Measurements from ENCODE around the gene CLIC5. TPM values are rescaled to one million over a fixed set of nuclear protein-coding genes. Genes with fewer than 3 reads are reported as not detected.

CLIC5 gene
- total RNA-seq, 1 donor from 2014 or later = 5.2 TPM

DNA sequence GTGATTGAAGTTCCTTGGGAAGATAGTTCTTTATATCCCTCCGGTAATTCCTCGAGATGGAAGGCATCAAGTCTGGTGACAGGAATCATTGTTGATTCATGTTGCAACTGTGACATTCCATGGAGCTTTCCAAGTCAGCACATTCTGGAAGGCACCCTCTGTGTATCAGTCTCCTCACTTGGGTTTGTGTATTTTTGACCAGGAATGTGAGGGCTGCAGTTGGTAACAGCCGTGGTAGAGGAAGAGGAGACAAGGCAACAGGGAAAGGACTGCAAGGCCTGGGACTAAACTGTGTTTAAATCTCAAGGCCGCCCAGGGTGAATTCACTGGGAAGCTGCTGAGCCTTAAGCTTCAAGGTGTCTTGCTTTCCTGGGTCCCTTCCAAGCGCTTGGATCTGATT lies 99.0 kb downstream of the CLIC5 start:
- no peak overlapping the region for H3K4me3 ChIP-seq (ENCODE audit: low read depth, low read length)
- TF ChIP-seq, protein P1, sequence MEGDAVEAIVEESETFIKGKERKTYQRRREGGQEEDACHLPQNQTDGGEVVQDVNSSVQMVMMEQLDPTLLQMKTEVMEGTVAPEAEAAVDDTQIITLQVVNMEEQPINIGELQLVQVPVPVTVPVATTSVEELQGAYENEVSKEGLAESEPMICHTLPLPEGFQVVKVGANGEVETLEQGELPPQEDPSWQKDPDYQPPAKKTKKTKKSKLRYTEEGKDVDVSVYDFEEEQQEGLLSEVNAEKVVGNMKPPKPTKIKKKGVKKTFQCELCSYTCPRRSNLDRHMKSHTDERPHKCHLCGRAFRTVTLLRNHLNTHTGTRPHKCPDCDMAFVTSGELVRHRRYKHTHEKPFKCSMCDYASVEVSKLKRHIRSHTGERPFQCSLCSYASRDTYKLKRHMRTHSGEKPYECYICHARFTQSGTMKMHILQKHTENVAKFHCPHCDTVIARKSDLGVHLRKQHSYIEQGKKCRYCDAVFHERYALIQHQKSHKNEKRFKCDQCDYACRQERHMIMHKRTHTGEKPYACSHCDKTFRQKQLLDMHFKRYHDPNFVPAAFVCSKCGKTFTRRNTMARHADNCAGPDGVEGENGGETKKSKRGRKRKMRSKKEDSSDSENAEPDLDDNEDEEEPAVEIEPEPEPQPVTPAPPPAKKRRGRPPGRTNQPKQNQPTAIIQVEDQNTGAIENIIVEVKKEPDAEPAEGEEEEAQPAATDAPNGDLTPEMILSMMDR (conservative IDR thresholded peaks at IDR 0.05; ENCODE audit: low read depth, low read length) = no peak
- no peak for DNase-seq (ENCODE audit: low read depth)

DNA sequence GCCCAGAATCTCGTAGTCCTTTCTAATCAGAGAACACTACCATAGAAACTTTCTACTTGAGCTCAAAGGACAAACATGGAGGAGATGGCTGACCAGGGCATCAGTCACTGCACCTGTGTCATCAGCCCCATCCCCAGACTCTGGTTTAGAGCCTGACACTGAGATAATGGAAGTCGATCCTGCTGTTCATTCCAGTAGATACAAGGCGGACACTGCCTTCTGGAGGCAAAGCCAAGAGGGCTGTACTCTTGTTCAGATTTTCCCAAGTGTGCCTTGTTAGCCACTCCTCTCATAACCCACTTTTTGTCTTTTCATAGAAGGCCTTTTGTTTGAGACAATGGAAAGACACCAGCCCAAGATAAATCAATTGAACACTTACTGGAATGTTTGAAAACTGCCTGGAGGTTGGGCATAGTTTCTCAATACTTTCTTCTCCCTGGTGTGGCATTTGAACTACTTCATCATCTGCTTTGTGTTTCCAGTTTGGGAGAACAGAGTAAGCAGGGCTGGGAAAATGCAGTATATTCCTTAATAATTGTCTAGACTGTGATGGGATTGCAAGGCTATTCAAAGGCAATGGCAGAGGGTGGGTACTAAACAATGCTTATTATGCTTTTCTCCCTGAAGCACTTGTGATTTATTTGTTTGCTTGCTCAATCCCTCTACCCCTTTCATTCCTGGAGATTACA lies 99.7 kb downstream of the CLIC5 start:
- TF ChIP-seq, protein P1 (conservative IDR thresholded peaks at IDR 0.05; ENCODE audit: low read depth, low read length) = no peak
- no peak for DNase-seq (ENCODE audit: low read depth)
- no peak overlapping the region for H3K4me3 ChIP-seq (ENCODE audit: low read depth, low read length)

- TF ChIP-seq, protein P1 (conservative IDR thresholded peaks at IDR 0.05; ENCODE audit: low read depth, low read length) = no peak
- no peak overlapping the region for H3K4me3 ChIP-seq (ENCODE audit: low read depth, low read length)
- no peak for DNase-seq (ENCODE audit: low read depth)
Measured at GRCh38 chr6:45911691-45912090, 104.0 kb downstream of the CLIC5 start.

DNA sequence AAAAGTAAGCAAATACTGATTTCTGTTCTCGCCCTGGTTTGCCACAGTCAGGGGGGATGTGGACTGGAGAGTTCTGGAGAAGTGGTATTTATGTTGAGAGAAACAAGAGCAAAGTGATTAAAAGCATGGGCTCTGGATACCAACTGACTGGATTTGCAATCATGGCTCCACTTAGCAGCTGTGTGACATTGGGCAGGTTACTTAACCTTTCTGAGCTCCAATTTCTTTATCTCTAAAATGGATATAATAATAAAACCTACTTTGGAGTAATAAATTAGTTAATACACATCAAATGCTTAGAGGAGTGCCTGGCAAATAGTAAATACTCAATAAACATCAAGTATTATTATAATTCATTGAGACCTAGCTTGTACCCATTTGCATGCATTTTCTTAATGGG lies 111.7 kb downstream of the CLIC5 start:
- no peak for DNase-seq (ENCODE audit: low read depth)
- H3K4me3 ChIP-seq (ENCODE audit: low read depth, low read length) = no peak overlapping the region
- TF ChIP-seq, protein P1 (conservative IDR thresholded peaks at IDR 0.05; ENCODE audit: low read depth, low read length) = no peak

DNA sequence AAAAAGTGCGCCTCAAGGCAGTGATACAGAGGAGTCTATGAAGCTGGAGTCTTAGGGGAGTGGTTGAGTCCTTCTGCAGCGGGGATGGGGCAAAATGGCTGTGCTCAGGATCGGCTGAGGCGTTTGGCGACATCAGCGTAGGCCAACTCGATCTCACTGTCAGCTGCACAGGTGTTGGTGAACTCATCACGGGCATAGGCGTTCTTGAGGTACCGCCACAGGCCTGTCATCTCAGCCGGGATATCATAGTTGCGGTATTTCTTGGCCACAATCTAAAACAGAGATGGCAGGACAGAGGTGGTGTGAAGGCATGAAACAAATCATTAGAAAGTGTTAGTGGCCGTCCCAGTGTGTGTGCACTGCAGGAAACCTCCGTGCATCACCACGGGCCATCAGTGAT lies 112.7 kb downstream of the CLIC5 start:
- DNase-seq (ENCODE audit: low read depth) = no peak
- no peak overlapping the region for H3K4me3 ChIP-seq (ENCODE audit: low read depth, low read length)
- TF ChIP-seq, protein P1 (conservative IDR thresholded peaks at IDR 0.05; ENCODE audit: low read depth, low read length) = no peak

DNA sequence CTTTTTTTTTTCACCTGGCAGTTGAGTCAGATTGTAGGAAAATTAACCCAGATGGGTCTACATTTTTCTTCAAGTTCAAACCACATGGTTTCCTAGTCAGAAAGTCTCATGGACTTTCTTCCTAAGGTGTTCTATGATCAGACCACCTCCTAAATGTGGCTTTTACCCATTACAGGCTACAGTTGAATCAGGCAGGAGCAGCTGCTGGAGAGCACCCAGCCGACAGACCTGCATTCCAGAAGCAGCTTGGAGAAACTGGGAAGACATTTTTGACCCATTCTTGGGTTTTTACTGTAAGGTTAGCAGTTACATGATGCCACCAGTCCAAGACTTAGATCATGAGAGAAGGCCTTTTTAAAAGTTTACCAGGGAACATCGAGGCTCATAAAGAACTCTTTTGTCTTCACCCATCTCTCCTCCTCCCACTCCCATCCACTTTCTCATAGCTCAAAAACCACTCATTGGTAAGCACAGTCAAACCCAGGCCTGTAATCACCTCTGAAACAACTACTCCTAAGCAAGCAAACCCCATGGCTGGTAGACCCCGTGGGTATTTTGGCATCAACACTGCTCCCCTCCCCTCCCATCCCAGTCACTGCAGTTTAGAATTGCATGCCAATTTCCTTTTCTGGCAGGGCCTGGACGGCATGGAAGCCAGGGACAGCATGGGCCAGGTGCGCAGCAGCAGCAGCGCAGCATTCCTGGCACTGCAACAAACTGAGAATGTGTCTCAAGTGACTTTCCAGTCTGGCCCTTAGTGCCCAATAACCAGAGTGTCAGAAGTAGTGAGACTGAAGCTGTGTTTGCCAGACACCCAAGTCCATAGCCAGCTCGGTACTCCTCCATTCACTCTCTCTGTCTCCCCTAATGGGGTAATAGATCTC lies 113.7 kb downstream of the CLIC5 start:
- TF ChIP-seq, protein P1 (conservative IDR thresholded peaks at IDR 0.05; ENCODE audit: low read depth, low read length) = no peak
- no peak overlapping the region for H3K4me3 ChIP-seq (ENCODE audit: low read depth, low read length)

More for the DNA sequence above, 113.7 kb downstream of the CLIC5 start:
- no peak for DNase-seq (ENCODE audit: low read depth)
